ENCODE results near the gene HERC2. TPM values are rescaled to one million over a fixed set of nuclear protein-coding genes. Genes with fewer than 3 reads are reported as not detected.

The HERC2 gene
- polyA plus RNA-seq, 1 of the 3 experiments (the other 2 are of a cell fraction) = 22.3 TPM

DNA sequence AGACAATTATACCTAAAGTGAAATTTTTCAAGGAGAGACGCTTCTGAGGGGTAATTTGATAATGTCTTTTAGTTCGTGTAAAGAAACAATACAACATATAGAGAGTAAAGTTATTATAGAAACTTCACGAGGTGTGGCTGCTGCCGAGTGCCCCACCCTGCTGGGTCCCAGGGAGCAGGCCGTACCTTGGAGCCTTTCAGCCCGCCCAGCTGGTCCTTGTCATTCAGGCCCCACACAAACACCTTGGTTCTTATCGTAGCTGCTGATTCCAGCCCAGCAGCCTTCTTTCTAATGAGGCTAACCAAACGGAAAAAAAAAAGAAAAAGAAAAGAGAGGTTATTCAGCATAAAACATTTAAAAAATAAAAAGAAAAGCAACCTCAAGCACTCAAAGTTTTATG lies 139.8 kb downstream of the HERC2 start:
- no peak for DNase-seq
- H3F3A ChIP-seq (replicated peaks; ENCODE audit: insufficient read depth) = no peaks in the 10 kb centered on the region
- no peak overlapping the region for H3K27ac ChIP-seq (ENCODE audit: low read depth in 2 of 2, low read length in 1 of 2)
- H3K9me3 ChIP-seq = no peaks in the 10 kb centered on the region
- H3K27me3 ChIP-seq (ENCODE audit: insufficient read depth) = no peaks in the 10 kb centered on the region
- no peak overlapping the region for H3K4me2 ChIP-seq
- H3K36me3 ChIP-seq (replicated peaks in 1 of 2; ENCODE audit: control insufficient read depth in 1 of 2, insufficient read depth in 2 of 2, low read length in 1 of 2) = peaks cover 27 to 70% of the 10 kb centered on the region in 2 experiments
- H3K79me2 ChIP-seq (ENCODE audit: insufficient read depth) = no peaks in the 10 kb centered on the region
- ChIA-PET POLR2A (no interaction called here), CTCF (interaction anchor here (1.5 kb wide), 1 partner anchor 10 kb away, joined by 5 read pairs; no protein-coding TSS in a partner anchor)
- H3K4me1 ChIP-seq (ENCODE audit: control insufficient read depth in 1 of 2, insufficient read depth in 2 of 2, low read depth in 1 of 2, low read length in 1 of 2) = no peaks in the 10 kb centered on the region; a peak in 1 of 4 replicates
- no peaks in the 10 kb centered on the region for H3K9me2 ChIP-seq
- H3K9ac ChIP-seq = no peak overlapping the region
- H3K4me3 ChIP-seq (ENCODE audit: low read depth in 2 of 2, low read length in 1 of 2) = no peak overlapping the region
- WGBS (ENCODE audit: low lambda C conversion rate) = 92% methylated on average over 8 of the region's 8 CpGs
- no peak for TF ChIP-seq JUND (IDR thresholded peaks at IDR 0.05)
- TF ChIP-seq USF1 (IDR thresholded peaks at IDR 0.05; ENCODE audit: borderline replicate concordance, low read depth) = no peak
- TF ChIP-seq TCF12 (IDR thresholded peaks at IDR 0.05) = no peak
- no peak for TF ChIP-seq POLR2AphosphoS5 (IDR thresholded peaks at IDR 0.05; ENCODE audit: low read depth, low read length)
- TF ChIP-seq SMC3 (IDR thresholded peaks at IDR 0.05; ENCODE audit: low read depth, low read length) = no peak
- TF ChIP-seq FOXJ3 (CRISPR knock-in tag; IDR thresholded peaks at IDR 0.05) = no peak
- TF ChIP-seq GATA2 (CRISPR knock-in tag; IDR thresholded peaks at IDR 0.05) = no peak
- TF ChIP-seq PBX3 (IDR thresholded peaks at IDR 0.05) = no peak
- TF ChIP-seq, protein P1, sequence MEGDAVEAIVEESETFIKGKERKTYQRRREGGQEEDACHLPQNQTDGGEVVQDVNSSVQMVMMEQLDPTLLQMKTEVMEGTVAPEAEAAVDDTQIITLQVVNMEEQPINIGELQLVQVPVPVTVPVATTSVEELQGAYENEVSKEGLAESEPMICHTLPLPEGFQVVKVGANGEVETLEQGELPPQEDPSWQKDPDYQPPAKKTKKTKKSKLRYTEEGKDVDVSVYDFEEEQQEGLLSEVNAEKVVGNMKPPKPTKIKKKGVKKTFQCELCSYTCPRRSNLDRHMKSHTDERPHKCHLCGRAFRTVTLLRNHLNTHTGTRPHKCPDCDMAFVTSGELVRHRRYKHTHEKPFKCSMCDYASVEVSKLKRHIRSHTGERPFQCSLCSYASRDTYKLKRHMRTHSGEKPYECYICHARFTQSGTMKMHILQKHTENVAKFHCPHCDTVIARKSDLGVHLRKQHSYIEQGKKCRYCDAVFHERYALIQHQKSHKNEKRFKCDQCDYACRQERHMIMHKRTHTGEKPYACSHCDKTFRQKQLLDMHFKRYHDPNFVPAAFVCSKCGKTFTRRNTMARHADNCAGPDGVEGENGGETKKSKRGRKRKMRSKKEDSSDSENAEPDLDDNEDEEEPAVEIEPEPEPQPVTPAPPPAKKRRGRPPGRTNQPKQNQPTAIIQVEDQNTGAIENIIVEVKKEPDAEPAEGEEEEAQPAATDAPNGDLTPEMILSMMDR (IDR thresholded peaks at IDR 0.05) = no peak
- no peak for TF ChIP-seq GABPA (IDR thresholded peaks at IDR 0.05; ENCODE audit: low read depth)
- no peak for TF ChIP-seq NFIC (IDR thresholded peaks at IDR 0.05; ENCODE audit: borderline replicate concordance)
- TF ChIP-seq RAD21 (IDR thresholded peaks at IDR 0.05; ENCODE audit: low read length) = no peak
- no peak for TF ChIP-seq EZH2phosphoT487 (IDR thresholded peaks at IDR 0.05; ENCODE audit: borderline replicate concordance, low read depth)
- TF ChIP-seq, protein P2, sequence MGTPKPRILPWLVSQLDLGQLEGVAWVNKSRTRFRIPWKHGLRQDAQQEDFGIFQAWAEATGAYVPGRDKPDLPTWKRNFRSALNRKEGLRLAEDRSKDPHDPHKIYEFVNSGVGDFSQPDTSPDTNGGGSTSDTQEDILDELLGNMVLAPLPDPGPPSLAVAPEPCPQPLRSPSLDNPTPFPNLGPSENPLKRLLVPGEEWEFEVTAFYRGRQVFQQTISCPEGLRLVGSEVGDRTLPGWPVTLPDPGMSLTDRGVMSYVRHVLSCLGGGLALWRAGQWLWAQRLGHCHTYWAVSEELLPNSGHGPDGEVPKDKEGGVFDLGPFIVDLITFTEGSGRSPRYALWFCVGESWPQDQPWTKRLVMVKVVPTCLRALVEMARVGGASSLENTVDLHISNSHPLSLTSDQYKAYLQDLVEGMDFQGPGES (IDR thresholded peaks at IDR 0.05; ENCODE audit: low read depth, low read length) = no peak
- TF ChIP-seq CHD2 (IDR thresholded peaks at IDR 0.05; ENCODE audit: low read length, partially characterized antibody) = no peak
- TF ChIP-seq RFX5 (IDR thresholded peaks at IDR 0.05; ENCODE audit: low read length) = no peak
- TF ChIP-seq, protein P3, sequence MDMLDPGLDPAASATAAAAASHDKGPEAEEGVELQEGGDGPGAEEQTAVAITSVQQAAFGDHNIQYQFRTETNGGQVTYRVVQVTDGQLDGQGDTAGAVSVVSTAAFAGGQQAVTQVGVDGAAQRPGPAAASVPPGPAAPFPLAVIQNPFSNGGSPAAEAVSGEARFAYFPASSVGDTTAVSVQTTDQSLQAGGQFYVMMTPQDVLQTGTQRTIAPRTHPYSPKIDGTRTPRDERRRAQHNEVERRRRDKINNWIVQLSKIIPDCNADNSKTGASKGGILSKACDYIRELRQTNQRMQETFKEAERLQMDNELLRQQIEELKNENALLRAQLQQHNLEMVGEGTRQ (IDR thresholded peaks at IDR 0.05; ENCODE audit: borderline replicate concordance, low read depth, low read length) = no peak
- TF ChIP-seq FOSL2 (IDR thresholded peaks at IDR 0.05; ENCODE audit: borderline replicate concordance, low read depth) = no peak
- no peak overlapping the region for H2AFZ ChIP-seq (ENCODE audit: low read depth)
- no peaks in the 10 kb centered on the region for H4K20me1 ChIP-seq (ENCODE audit: insufficient read depth)

Measured in SK-N-SH (cell line).